Endodermal cell (in vitro differentiated cells): ENCODE measurements around the gene OGFOD3. TPM values are rescaled to one million over a fixed set of nuclear protein-coding genes. Genes with fewer than 3 reads are reported as not detected.

Source experiments
- DNase-seq: peaks from one replicate; pipeline ENCODE4 v3.0.0-alpha.2; 2017
- H3K27ac ChIP-seq: 2 replicates; pipeline ENCODE4 v1.5.1; 2013; ENCODE audit warnings: mild to moderate bottlenecking, low read depth, low read length, moderate library complexity
- H3K27me3 ChIP-seq: 2 replicates; pipeline ENCODE4 v1.6.1; 2013; ENCODE audit warnings: mild to moderate bottlenecking, low read length, moderate library complexity; ENCODE audit not compliant: insufficient read depth, control insufficient read depth, poor library complexity, severe bottlenecking
- H3K36me3 ChIP-seq: 2 replicates; pipeline ENCODE4 v1.7.0; 2013; ENCODE audit warnings: mild to moderate bottlenecking, low read length, moderate library complexity; ENCODE audit not compliant: control insufficient read depth, insufficient read depth
- H3K4me1 ChIP-seq: one replicate; pipeline ENCODE4 v1.7.0; 2013; ENCODE audit warnings: low read length; ENCODE audit not compliant: control insufficient read depth, insufficient read depth
- H3K4me3 ChIP-seq: 2 replicates; pipeline ENCODE4 v1.5.1; 2013; ENCODE audit warnings: mild to moderate bottlenecking, low read length, moderate library complexity
- H3K9ac ChIP-seq: 2 replicates; pipeline ENCODE4 v1.6.1; 2013; ENCODE audit warnings: mild to moderate bottlenecking, low read length, moderate library complexity; ENCODE audit not compliant: poor library complexity, severe bottlenecking; ENCODE audit errors: extremely low read depth
- H3K9me3 ChIP-seq: 2 replicates; pipeline ENCODE4 v1.6.1; 2013; ENCODE audit warnings: mild to moderate bottlenecking, low read length, moderate library complexity; ENCODE audit not compliant: control insufficient read depth
- H3K27ac Mint-ChIP-seq: 2 replicates; pipeline ENCODE4 v1.8.0; 2020; ENCODE audit warnings: mixed read lengths
- H3K27me3 Mint-ChIP-seq: 2 replicates; pipeline ENCODE4 v1.8.0; 2021; ENCODE audit warnings: mild to moderate bottlenecking, mixed read lengths; ENCODE audit not compliant: insufficient read depth
- H3K36me3 Mint-ChIP-seq: 2 replicates; pipeline ENCODE4 v1.8.0; 2020; ENCODE audit warnings: low read depth, mixed read lengths
- H3K4me1 Mint-ChIP-seq: 2 replicates; pipeline ENCODE4 v1.8.0; 2020; ENCODE audit warnings: mixed read lengths
- H3K4me3 Mint-ChIP-seq: 2 replicates; pipeline ENCODE4 v1.8.0; 2020; ENCODE audit warnings: mild to moderate bottlenecking, moderate library complexity, mixed read lengths
- H3K9me3 Mint-ChIP-seq: 2 replicates; pipeline ENCODE4 v1.8.0; 2020; ENCODE audit warnings: mild to moderate bottlenecking, mixed read lengths
- whole genome bisulfite sequencing, 2 experiments: methylation state at CpG; one replicate each; pipeline versions ENCODE4 v1.1.5 to v1.1.7; 2013; ENCODE audit warnings: missing lambda C conversion rate in 2 of 2, mixed read lengths in 1 of 2; ENCODE audit not compliant: insufficient coverage in 1 of 2, insufficient read length in 1 of 2; 5-methylcytosine and 5-hydroxymethylcytosine counted together
- total RNA-seq, 2 donors: library from RNA; stranded (reverse); fragmentation: NEBNext Ultra II Directional in 1 of 2; extraction: Animal tissue kit (Norgen Biotek cat#: 25700) in 1 of 2; gene quantifications; 2 replicates in 1 of 2; 3 replicates in 1 of 2; pipeline ENCODE4 v1.2.1, GENCODE V29; 2021
- TF ChIP-seq, protein P1 (sequence below): fragments of 200-600 bp; sonication (generic); conservative IDR thresholded peaks from 2 replicates; pipeline ENCODE4 v1.5.0; 2021; ENCODE audit warnings: antibody characterized with exemption, mild to moderate bottlenecking

OGFOD3 gene
- total RNA-seq, 2 donors from 2014 or later: 24.0 to 30.1 TPM

- H3K27me3 Mint-ChIP-seq: peaks cover 6% of the 10 kb centered on the region
- H3K36me3 ChIP-seq: no peaks in the 10 kb centered on the region
- no peaks in the 10 kb centered on the region for H3K36me3 Mint-ChIP-seq
- H3K9me3 Mint-ChIP-seq: no peaks in the 10 kb centered on the region
- no peak overlapping the region for H3K27ac Mint-ChIP-seq
- no peaks in the 10 kb centered on the region for H3K4me1 Mint-ChIP-seq
- TF ChIP-seq, protein P1, sequence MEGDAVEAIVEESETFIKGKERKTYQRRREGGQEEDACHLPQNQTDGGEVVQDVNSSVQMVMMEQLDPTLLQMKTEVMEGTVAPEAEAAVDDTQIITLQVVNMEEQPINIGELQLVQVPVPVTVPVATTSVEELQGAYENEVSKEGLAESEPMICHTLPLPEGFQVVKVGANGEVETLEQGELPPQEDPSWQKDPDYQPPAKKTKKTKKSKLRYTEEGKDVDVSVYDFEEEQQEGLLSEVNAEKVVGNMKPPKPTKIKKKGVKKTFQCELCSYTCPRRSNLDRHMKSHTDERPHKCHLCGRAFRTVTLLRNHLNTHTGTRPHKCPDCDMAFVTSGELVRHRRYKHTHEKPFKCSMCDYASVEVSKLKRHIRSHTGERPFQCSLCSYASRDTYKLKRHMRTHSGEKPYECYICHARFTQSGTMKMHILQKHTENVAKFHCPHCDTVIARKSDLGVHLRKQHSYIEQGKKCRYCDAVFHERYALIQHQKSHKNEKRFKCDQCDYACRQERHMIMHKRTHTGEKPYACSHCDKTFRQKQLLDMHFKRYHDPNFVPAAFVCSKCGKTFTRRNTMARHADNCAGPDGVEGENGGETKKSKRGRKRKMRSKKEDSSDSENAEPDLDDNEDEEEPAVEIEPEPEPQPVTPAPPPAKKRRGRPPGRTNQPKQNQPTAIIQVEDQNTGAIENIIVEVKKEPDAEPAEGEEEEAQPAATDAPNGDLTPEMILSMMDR: peak; percentile 46
- WGBS, 2 experiments: 76 to 84% methylated on average over 22 to 26 of the region's 26 CpGs
- peak overlapping the region; percentile 24 for H3K27ac ChIP-seq
- peak; percentile 78 for DNase-seq
- no peaks in the 10 kb centered on the region for H3K27me3 ChIP-seq
- H3K4me1 ChIP-seq: no peaks in the 10 kb centered on the region
- H3K9me3 ChIP-seq: no peaks in the 10 kb centered on the region
- H3K4me3 ChIP-seq: no peak overlapping the region
- H3K9ac ChIP-seq: no peak overlapping the region
- no peak overlapping the region for H3K4me3 Mint-ChIP-seq
These were observed 33.5 kb downstream of the OGFOD3 start for GRCh38 chr17:82384730-82385481.

GRCh38 chr17:82384051-82384729 is 34.2 kb downstream of the OGFOD3 start:
- Mint-ChIP-seq H3K4me1 (no peaks in the 10 kb centered on the region), H3K36me3 (no peaks in the 10 kb centered on the region), H3K27me3 (peaks cover 8% of the 10 kb centered on the region), H3K9me3 (no peaks in the 10 kb centered on the region), H3K27ac (no peak overlapping the region), H3K4me3 (no peak overlapping the region)
- Histone ChIP-seq H3K27ac (no peak overlapping the region), H3K9ac (no peak overlapping the region), H3K9me3 (no peaks in the 10 kb centered on the region), H3K4me3 (no peak overlapping the region), H3K36me3 (no peaks in the 10 kb centered on the region), H3K4me1 (no peaks in the 10 kb centered on the region), H3K27me3 (no peaks in the 10 kb centered on the region)
- 91 to 93% methylated on average over 19 to 22 of the region's 22 CpGs for WGBS, 2 experiments
- DNase-seq: no peak
- TF ChIP-seq, protein P1: no peak

GRCh38 chr17:82383411-82383810 is 35.0 kb downstream of the OGFOD3 start:
- TF ChIP-seq, protein P1: no peak
- no peaks in the 10 kb centered on the region for H3K4me1 ChIP-seq
- H3K27me3 ChIP-seq: no peaks in the 10 kb centered on the region
- peak overlapping the region; percentile 53 for H3K27ac ChIP-seq
- no peak for DNase-seq
- no peak overlapping the region for H3K9ac ChIP-seq
- H3K36me3 ChIP-seq: no peaks in the 10 kb centered on the region
- H3K9me3 ChIP-seq: no peaks in the 10 kb centered on the region
- Mint-ChIP-seq H3K4me1 (no peaks in the 10 kb centered on the region), H3K27me3 (peaks cover 11% of the 10 kb centered on the region), H3K4me3 (no peak overlapping the region), H3K36me3 (no peaks in the 10 kb centered on the region), H3K9me3 (no peaks in the 10 kb centered on the region), H3K27ac (no peak overlapping the region)
- H3K4me3 ChIP-seq: no peak overlapping the region
- WGBS, 2 experiments: 87 to 93% methylated on average over 11 to 17 of the region's 18 CpGs
